ENCODE data around the gene GALM. TPM values are rescaled to one million over a fixed set of nuclear protein-coding genes. Genes with fewer than 3 reads are reported as not detected.

Gene GALM
- total and polyA plus RNA-seq, 2 of the 13 experiments (the other 11 are each of a cell fraction or from before 2014, with no cell fraction given): 65.5 to 90.0 TPM

DNA sequence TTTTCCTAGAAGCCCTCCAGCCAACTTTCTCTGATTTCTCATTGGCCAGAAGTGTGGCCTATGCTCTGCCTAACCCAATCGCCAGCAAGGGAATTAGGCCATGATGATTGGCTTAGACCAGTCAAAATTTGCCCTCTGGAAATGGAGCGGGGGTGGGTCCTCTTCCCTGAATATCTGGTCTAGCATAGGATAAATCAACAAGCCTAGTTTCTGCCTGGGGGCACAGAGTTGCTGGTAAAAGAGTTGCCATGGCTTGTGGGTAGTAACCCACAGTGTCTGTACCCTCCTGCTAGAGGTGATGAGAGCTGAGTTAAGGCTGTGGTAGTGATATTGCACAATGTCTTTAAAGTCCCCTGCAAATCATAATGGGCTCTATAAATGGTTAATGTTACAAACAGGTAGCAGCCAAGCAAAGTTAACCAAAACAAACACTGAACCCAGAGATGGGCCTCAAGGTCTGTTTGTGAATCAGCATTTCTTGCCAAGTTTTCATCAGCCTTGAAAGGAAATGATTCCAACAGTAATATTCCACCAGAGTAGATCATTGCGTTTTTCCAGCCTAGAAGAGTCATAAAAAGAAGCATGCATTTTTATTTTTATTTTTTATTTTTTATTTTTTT lies 19.3 kb downstream of the GALM start (continued):
- TF ChIP-seq TEAD3 (CRISPR knock-in tag; optimal IDR thresholded peaks at IDR 0.05; ENCODE audit: borderline replicate concordance) (peak; percentile 4), ZNF644 (CRISPR knock-in tag; IDR thresholded peaks at IDR 0.05; ENCODE audit: low read depth) (peak; percentile 90), ZNF234 (CRISPR knock-in tag; conservative IDR thresholded peaks at IDR 0.05) (no peak), FOXA1 (IDR thresholded peaks at IDR 0.05) (no peak), FOXA1 (CRISPR knock-in tag; IDR thresholded peaks at IDR 0.05) (0 out of 2 replicates have a peak, but pooled peaks have one; percentile 54), ZEB1 (IDR thresholded peaks at IDR 0.05; ENCODE audit: insufficient replicate concordance, low read depth) (peak; percentile 2), NR2F2 (IDR thresholded peaks at IDR 0.05; ENCODE audit: borderline replicate concordance, low read depth) (no peak), SP5 (CRISPR knock-in tag; IDR thresholded peaks at IDR 0.05; ENCODE audit: borderline replicate concordance, low read depth) (peak; percentile 69; the same call in 1 of the 2 replicates), ZNF709 (CRISPR knock-in tag; IDR thresholded peaks at IDR 0.05) (no peak), POLR2A (IDR thresholded peaks at IDR 0.05; ENCODE audit: insufficient read depth in 1 of 2, low read depth in 2 of 2, low read length in 2 of 2) (no peak), CAMTA2 (CRISPR knock-in tag; IDR thresholded peaks at IDR 0.05; ENCODE audit: borderline replicate concordance) (no peak), ZZZ3 (CRISPR knock-in tag; IDR thresholded peaks at IDR 0.05; ENCODE audit: borderline replicate concordance) (no peak), ZNF230 (CRISPR knock-in tag; IDR thresholded peaks at IDR 0.05) (no peak), NFYB (CRISPR knock-in tag; IDR thresholded peaks at IDR 0.05) (peak; percentile 66), ZNF17 (CRISPR knock-in tag; IDR thresholded peaks at IDR 0.05) (no peak), SSRP1 (CRISPR knock-in tag; IDR thresholded peaks at IDR 0.05) (no peak), NFATC3 (CRISPR knock-in tag; IDR thresholded peaks at IDR 0.05) (no peak), MAFK (conservative IDR thresholded peaks at IDR 0.05 in 1 of 2, IDR thresholded peaks at IDR 0.05 in 1 of 2; ENCODE audit: low read length in 2 of 2) (peak; percentile 12 to 48; a peak in 3 of 4 replicates), KAT2B (IDR thresholded peaks at IDR 0.05; ENCODE audit: borderline replicate concordance, low read depth, low read length) (no peak), RARA (CRISPR knock-in tag; IDR thresholded peaks at IDR 0.05) (peak; percentile 24; the same call in 1 of the 2 replicates), STAG1 (CRISPR knock-in tag; IDR thresholded peaks at IDR 0.05) (no peak), ZNF232 (CRISPR knock-in tag; IDR thresholded peaks at IDR 0.05; ENCODE audit: borderline replicate concordance) (no peak), KLF16 (CRISPR knock-in tag; IDR thresholded peaks at IDR 0.05) (peak in 1 of 2 experiments; percentile 85; a peak in 1 of 4 replicates), ZNF670 (CRISPR knock-in tag; IDR thresholded peaks at IDR 0.05; ENCODE audit: borderline replicate concordance) (peak; percentile 58; the same call in 1 of the 2 replicates)
- TF ChIP-seq, protein P1, sequence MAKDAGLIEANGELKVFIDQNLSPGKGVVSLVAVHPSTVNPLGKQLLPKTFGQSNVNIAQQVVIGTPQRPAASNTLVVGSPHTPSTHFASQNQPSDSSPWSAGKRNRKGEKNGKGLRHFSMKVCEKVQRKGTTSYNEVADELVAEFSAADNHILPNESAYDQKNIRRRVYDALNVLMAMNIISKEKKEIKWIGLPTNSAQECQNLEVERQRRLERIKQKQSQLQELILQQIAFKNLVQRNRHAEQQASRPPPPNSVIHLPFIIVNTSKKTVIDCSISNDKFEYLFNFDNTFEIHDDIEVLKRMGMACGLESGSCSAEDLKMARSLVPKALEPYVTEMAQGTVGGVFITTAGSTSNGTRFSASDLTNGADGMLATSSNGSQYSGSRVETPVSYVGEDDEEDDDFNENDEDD (CRISPR knock-in tag; IDR thresholded peaks at IDR 0.05; ENCODE audit: borderline replicate concordance): no peak; the same call in 1 of the 2 replicates
- TF ChIP-seq, protein P2, sequence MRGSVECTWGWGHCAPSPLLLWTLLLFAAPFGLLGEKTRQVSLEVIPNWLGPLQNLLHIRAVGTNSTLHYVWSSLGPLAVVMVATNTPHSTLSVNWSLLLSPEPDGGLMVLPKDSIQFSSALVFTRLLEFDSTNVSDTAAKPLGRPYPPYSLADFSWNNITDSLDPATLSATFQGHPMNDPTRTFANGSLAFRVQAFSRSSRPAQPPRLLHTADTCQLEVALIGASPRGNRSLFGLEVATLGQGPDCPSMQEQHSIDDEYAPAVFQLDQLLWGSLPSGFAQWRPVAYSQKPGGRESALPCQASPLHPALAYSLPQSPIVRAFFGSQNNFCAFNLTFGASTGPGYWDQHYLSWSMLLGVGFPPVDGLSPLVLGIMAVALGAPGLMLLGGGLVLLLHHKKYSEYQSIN (CRISPR knock-in tag; IDR thresholded peaks at IDR 0.05; ENCODE audit: borderline replicate concordance): no peak
- TF ChIP-seq, protein P3, sequence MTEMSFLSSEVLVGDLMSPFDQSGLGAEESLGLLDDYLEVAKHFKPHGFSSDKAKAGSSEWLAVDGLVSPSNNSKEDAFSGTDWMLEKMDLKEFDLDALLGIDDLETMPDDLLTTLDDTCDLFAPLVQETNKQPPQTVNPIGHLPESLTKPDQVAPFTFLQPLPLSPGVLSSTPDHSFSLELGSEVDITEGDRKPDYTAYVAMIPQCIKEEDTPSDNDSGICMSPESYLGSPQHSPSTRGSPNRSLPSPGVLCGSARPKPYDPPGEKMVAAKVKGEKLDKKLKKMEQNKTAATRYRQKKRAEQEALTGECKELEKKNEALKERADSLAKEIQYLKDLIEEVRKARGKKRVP (CRISPR knock-in tag; IDR thresholded peaks at IDR 0.05): peak in 1 of 2 experiments; percentile 77; a peak in 1 of 4 replicates
- TF ChIP-seq, protein P4, sequence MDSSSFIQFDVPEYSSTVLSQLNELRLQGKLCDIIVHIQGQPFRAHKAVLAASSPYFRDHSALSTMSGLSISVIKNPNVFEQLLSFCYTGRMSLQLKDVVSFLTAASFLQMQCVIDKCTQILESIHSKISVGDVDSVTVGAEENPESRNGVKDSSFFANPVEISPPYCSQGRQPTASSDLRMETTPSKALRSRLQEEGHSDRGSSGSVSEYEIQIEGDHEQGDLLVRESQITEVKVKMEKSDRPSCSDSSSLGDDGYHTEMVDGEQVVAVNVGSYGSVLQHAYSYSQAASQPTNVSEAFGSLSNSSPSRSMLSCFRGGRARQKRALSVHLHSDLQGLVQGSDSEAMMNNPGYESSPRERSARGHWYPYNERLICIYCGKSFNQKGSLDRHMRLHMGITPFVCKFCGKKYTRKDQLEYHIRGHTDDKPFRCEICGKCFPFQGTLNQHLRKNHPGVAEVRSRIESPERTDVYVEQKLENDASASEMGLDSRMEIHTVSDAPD (CRISPR knock-in tag; IDR thresholded peaks at IDR 0.05): peak; percentile 97
- TF ChIP-seq, protein P5, sequence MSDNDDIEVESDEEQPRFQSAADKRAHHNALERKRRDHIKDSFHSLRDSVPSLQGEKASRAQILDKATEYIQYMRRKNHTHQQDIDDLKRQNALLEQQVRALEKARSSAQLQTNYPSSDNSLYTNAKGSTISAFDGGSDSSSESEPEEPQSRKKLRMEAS (IDR thresholded peaks at IDR 0.05): no peak

All from HepG2 (cell line).